Liver (tissue), 3 donors: Measurements from ENCODE around the gene UBXN1.

Experiments
- EGR1 ChIP-seq, 2 donors: IDR thresholded peaks; 2 replicates each; pipeline ENCODE4 v1.6.1; 2016 to 2018; ENCODE audit warnings: antibody characterized with exemption in 2 of 2, low read depth in 2 of 2
- TAF1 ChIP-seq: conservative IDR thresholded peaks from 2 replicates; pipeline ENCODE4 v1.6.1; 2016; ENCODE audit warnings: antibody characterized with exemption, mild to moderate bottlenecking
- TF ChIP-seq, protein P1 (sequence below): fragments of 150-350 bp; IDR thresholded peaks from 2 replicates; pipeline ENCODE4 v1.5.1; 2017; ENCODE audit warnings: improper control_type of control experiment, low read depth, low read length; ENCODE audit not compliant: missing input control
- TF ChIP-seq, protein P2 (sequence below): IDR thresholded peaks from 2 replicates; pipeline ENCODE4 v1.6.1; 2016; ENCODE audit warnings: antibody characterized with exemption
- TF ChIP-seq, protein P3 (sequence below): IDR thresholded peaks from 2 replicates; pipeline ENCODE4 v1.6.1; 2016; ENCODE audit warnings: antibody characterized with exemption
- donor health status: healthy.
- donor health status: healthy.

DNA sequence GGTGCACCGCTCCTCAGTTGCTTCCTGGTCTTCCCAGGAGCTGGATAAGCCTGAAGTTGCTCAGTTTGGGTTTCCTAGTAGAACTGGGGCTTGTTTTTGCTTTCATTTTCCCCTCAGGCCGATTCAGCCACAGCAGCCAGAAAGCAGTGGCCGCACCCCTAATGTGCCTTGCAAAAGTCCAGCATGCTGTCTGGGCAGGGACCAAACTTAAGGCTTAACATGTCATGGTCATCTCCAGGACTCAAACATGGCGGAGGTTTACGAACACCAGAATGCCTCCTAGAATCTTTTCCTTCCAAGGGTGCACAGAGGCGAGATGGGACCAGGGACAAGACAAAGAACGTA is 31.1 kb upstream of the UBXN1 start:
- no peak for TF ChIP-seq EGR1 (IDR thresholded peaks at IDR 0.05; ENCODE audit: low read depth in 2 of 2)
- TF ChIP-seq, protein P1, sequence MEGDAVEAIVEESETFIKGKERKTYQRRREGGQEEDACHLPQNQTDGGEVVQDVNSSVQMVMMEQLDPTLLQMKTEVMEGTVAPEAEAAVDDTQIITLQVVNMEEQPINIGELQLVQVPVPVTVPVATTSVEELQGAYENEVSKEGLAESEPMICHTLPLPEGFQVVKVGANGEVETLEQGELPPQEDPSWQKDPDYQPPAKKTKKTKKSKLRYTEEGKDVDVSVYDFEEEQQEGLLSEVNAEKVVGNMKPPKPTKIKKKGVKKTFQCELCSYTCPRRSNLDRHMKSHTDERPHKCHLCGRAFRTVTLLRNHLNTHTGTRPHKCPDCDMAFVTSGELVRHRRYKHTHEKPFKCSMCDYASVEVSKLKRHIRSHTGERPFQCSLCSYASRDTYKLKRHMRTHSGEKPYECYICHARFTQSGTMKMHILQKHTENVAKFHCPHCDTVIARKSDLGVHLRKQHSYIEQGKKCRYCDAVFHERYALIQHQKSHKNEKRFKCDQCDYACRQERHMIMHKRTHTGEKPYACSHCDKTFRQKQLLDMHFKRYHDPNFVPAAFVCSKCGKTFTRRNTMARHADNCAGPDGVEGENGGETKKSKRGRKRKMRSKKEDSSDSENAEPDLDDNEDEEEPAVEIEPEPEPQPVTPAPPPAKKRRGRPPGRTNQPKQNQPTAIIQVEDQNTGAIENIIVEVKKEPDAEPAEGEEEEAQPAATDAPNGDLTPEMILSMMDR: no peak
- TF ChIP-seq, protein P2, sequence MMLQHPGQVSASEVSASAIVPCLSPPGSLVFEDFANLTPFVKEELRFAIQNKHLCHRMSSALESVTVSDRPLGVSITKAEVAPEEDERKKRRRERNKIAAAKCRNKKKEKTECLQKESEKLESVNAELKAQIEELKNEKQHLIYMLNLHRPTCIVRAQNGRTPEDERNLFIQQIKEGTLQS: no peak
- TF ChIP-seq, protein P3, sequence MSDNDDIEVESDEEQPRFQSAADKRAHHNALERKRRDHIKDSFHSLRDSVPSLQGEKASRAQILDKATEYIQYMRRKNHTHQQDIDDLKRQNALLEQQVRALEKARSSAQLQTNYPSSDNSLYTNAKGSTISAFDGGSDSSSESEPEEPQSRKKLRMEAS: no peak
- no peak for TF ChIP-seq TAF1
